Activated CD4-positive, alpha-beta T cell treated with anti-CD3 and anti-CD28 coated beads, Interleukin-2, amount 10 ng/mL, durations not matched to agents 7 days and 5 days (primary cell): ENCODE results near the gene RPL29. TPM values are rescaled to one million over a fixed set of nuclear protein-coding genes. Genes with fewer than 3 reads are reported as not detected.
A peak's percentile ranks its signal among the peaks of the same experiment; 100 is the strongest.
"Not testable (repeated sequence)": the region's sequence is repeated elsewhere in the genome, so short reads cannot be mapped to it uniquely, and the experiment has no call there.

Experiments
- CTCF ChIA-PET: fragments of 350-600 bp; sonication (Branson Sonifier 250); formaldehyde crosslinking; loops from one replicate; lab custom pipeline; 2021; ENCODE audit warnings: antibody characterized with exemption; lab: Charles Lee
- POLR2A ChIA-PET: fragments of 350-600 bp; sonication (Branson Sonifier 250); formaldehyde crosslinking; loops from one replicate; lab custom pipeline; 2021; ENCODE audit warnings: antibody characterized with exemption; lab: Charles Lee
- DNase-seq: peaks from one replicate; pipeline ENCODE4 v3.0.0-alpha.2; 2020
- H3K27ac Mint-ChIP-seq: one replicate; pipeline ENCODE4 v1.8.0; 2021; ENCODE audit warnings: mild to moderate bottlenecking, moderate library complexity, mixed read lengths
- H3K27me3 Mint-ChIP-seq: one replicate; pipeline ENCODE4 v1.8.0; 2021; ENCODE audit warnings: mixed read lengths
- H3K36me3 Mint-ChIP-seq: one replicate; pipeline ENCODE4 v1.8.0; 2021; ENCODE audit warnings: low read depth, mixed read lengths
- H3K4me1 Mint-ChIP-seq: one replicate; pipeline ENCODE4 v1.8.0; 2021; ENCODE audit warnings: mixed read lengths
- H3K4me3 Mint-ChIP-seq: one replicate; pipeline ENCODE4 v1.8.0; 2021; ENCODE audit warnings: mild to moderate bottlenecking, moderate library complexity, mixed read lengths
- H3K9me3 Mint-ChIP-seq: one replicate; pipeline ENCODE4 v1.8.0; 2021; ENCODE audit warnings: mixed read lengths
- total RNA-seq, 2 experiments: library from RNA; stranded (reverse); gene quantifications; one replicate each; pipeline ENCODE4 v1.2.3, GENCODE V29; 2021

RPL29 gene
- total RNA-seq = 1,000 to 10,000 TPM; 1,423 to 1,425 TPM

DNA sequence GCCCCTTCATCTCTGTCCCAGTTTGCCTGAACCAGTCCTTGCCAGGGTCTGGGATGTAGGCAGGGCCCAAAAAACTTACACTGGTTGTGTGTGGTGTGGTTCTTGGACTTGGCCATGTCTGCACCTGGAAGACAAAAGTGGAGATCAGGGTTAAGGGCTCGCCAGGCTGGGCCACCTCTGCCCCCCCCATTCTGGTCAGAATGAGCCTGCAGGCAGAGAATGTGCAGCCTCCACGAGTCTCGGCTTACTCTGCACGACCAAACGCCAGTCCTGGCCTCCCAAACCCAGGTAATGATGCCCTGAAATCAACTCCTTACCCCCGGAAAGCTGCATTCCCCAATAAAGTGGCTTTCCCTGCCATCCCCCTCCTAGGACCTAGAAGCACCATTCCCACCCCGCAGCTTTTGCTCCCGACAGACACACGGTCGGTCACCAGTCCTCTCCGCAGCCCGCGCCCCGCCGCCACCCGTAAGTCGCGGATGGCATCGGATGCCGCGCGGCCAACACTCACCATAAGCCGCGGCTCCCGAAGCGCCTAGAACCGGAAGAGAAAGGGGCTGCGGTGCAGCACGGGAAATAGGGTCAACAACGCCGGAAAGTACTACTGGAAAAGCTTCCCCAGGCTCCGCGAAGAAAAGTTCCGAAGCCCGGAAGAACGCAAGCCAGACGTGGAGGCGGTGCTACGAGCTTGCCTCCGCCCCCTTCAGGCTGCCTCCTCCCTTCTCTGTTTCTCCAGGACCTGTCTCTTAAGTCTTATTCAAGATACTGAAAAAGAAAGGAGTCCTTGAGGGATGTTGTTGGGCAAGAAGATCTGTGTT, at the start of gene RPL29:
Gene RPL29 (minus strand): TSS at position 550 of the 818 bp plus-strand sequence. CDS start 434 bp downstream, at position 116.
- Mint-ChIP-seq H3K4me1 (peaks cover 45% of the 10 kb centered on the region), H3K27ac (peak within 1 kb of the TSS; percentile 100), H3K4me3 (peak within 1 kb of the TSS; percentile 99), H3K27me3 (peaks cover 10% of the 10 kb centered on the region), H3K36me3 (peaks cover 39% of the 10 kb centered on the region), H3K9me3 (no peaks in the 10 kb centered on the region)
- CTCF ChIA-PET = interaction anchor here (0.5 to 2.4 kb wide), 17 partner anchors 9 to 992 kb away, joined by 3 to 20 read pairs (median 4); partner anchors contain the start of genes ABHD14A, ABHD14B, DUSP7 and PARP3
- peak; percentile 94 for DNase-seq
- POLR2A ChIA-PET = interaction anchor here (0.6 to 1.0 kb wide), 4 partner anchors 12 to 282 kb away, joined by 3 to 7 read pairs (median 6); partner anchors contain the start of genes ACY1 and PARP3

DNA sequence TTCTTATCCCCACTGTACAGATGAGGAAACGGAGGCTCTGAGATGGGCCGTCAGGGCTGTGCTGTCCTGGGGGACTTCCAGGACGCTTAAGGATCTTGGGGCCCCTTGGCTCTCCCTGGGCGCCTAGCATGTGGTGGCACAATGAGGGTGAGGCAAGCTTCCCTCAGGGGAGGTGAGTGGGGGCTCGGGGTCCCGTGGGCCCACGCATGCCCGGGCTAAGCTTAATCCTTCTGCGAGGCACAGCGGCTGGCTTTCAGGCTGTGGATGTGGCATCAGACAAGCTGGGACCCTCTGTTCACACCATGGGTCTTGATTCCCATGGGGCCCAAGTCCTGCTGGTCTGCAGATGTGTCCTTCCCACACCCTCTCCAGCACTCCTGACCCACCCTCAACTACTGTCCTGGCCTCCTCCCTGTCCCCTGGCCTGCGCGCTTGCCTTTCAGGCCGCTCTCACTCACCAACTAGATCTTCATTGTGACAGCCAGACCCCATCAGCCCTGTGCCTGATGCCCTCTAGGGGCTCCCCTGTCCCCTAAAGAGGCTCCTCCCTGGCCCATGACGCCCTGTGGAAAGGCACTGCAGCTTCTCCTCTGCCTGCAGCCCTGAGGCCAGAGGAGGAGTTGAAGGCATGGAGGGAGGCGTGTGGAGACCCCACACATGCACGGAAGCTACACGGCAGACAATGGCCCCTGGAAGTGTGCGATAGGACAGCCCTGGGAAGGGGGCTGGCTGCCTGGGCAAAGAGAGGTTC, 49.3 kb upstream of the RPL29 start:
- POLR2A ChIA-PET = no interaction called here
- Mint-ChIP-seq H3K4me3 (no peak overlapping the region), H3K27me3 (no peaks in the 10 kb centered on the region), H3K36me3 (peaks cover 9% of the 10 kb centered on the region), H3K27ac (peak overlapping the region; percentile 77), H3K9me3 (no peaks in the 10 kb centered on the region), H3K4me1 (peaks cover 10% of the 10 kb centered on the region)
- no peak for DNase-seq
- CTCF ChIA-PET = interaction anchor here (0.5 to 1.1 kb wide), 6 partner anchors 9 to 291 kb away, joined by 3 to 5 read pairs (median 3); no protein-coding TSS in a partner anchor

DNA sequence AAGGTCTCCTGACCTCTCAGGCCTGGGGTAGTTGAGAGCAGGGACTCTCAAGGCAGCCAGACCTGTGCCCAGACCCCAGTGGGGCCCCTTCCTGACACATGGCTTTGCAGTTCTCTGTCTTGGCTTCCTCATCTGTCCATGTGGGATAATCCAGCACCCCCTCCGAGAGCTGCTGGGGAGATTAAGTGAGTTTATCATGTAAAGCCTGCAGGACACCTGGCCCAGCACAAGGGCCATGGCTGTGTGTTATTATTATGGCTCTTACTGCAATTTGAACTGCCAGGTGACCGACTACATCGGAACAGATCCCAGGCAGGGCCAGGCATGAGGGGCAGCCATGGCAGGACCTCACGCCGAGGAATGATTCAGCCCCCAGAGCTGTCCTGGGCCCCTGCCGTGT, 48.1 kb upstream of the RPL29 start:
- Mint-ChIP-seq H3K27me3 (no peaks in the 10 kb centered on the region), H3K4me1 (peaks cover 4% of the 10 kb centered on the region), H3K36me3 (no peaks in the 10 kb centered on the region), H3K4me3 (no peak overlapping the region), H3K9me3 (no peaks in the 10 kb centered on the region), H3K27ac (no peak overlapping the region)
- ChIA-PET POLR2A (no interaction called here), CTCF (interaction anchor here (0.9 kb wide), 1 partner anchor 77 kb away, joined by 3 read pairs; no protein-coding TSS in a partner anchor)
- no peak for DNase-seq

DNA sequence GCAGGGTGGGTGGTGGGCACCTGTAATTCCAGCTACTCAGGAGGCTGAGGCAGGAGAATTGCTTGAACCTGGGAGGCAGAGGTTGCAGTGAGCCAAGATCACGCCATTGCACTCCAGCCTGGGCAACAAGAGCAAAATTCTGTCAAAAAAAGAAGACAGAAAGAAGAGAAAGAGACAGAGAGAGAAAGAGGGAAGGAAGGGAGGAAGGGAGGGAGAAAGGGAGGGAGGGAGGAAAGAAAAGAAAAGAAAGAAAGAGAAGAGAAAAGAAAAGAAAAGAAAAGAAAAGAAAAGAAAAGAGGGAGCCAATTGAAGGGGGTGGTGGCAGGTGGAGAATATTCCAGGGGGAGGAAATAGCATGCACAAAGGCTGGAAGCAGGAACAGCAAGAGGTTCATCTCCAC, 47.3 kb upstream of the RPL29 start:
- H3K4me1 Mint-ChIP-seq, H3K27me3 Mint-ChIP-seq, H3K4me3 Mint-ChIP-seq, DNase-seq, POLR2A ChIA-PET, H3K36me3 Mint-ChIP-seq, H3K9me3 Mint-ChIP-seq, H3K27ac Mint-ChIP-seq: not testable (repeated sequence)
- CTCF ChIA-PET = interaction anchor here (0.9 to 2.5 kb wide), 2 partner anchors 9 to 78 kb away, joined by 3 to 13 read pairs; no protein-coding TSS in a partner anchor

DNA sequence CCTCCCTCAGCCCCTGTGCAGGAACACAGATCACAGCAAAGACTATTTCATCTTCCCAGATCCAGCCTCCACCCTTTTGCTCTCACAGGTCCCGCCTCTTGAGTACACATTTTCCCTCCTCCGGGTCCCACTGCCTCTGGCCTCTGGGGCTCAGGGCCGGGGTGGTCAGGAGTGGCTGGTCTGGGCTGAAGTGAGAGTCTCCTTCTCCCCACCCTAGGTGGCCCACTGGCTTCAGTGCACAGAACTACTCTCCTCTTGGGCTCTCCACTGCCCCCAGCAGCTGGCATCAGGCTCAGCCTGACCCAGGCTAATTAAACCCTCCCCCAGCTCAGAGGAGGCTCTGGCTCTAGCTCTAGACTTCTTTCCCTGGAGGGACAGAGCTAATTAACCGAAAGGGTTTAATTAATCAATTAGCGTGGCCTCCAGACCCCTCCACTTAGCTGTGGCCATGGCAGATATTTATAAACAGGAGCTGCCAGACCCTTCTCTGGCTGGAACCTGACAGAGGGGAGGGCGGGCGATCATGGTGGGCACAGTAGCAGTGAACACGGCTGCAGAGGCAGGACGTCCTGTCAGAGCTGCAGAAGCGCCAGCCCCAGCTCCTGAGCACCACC, 45.5 kb upstream of the RPL29 start:
- POLR2A ChIA-PET = interaction anchor here (0.5 to 0.9 kb wide), 2 partner anchors 10 to 36 kb away, joined by 3 to 4 read pairs; no protein-coding TSS in a partner anchor

DNA sequence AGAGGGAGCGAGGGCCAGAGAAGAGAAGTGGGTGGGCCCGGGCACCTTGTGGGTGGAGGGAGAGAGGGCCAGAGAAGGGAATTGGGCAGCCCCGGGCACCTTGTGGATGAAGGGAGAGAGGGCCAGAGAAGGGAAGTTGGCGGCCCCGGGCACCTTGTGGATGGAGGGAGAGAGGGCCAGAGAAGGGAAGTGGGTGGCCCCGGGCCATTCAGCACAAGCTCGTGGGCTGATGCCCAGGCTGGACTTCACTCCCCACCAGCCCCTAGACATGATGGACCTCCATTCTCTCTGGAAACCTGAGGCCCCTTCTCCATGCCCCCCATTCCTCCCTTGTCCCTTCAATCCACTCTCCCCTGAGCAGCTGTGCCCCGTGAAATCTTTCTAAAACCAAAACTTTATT, 44.9 kb upstream of the RPL29 start:
- Mint-ChIP-seq H3K36me3 (no peaks in the 10 kb centered on the region), H3K27ac (no peak overlapping the region), H3K4me3 (no peak overlapping the region), H3K9me3 (no peaks in the 10 kb centered on the region), H3K27me3 (no peaks in the 10 kb centered on the region), H3K4me1 (peaks cover 4% of the 10 kb centered on the region)
- DNase-seq = no peak
- POLR2A ChIA-PET = interaction anchor here (0.9 kb wide), 1 partner anchor 10 kb away, joined by 3 read pairs; no protein-coding TSS in a partner anchor
- CTCF ChIA-PET = interaction anchor here (0.6 to 2.5 kb wide), 4 partner anchors 12 to 128 kb away, joined by 3 to 13 read pairs (median 4); no protein-coding TSS in a partner anchor

More for the DNA sequence above, 45.5 kb upstream of the RPL29 start:
- Mint-ChIP-seq H3K4me1 (peaks cover 4% of the 10 kb centered on the region), H3K4me3 (no peak overlapping the region), H3K9me3 (no peaks in the 10 kb centered on the region), H3K27me3 (no peaks in the 10 kb centered on the region), H3K27ac (peak overlapping the region; percentile 21), H3K36me3 (no peaks in the 10 kb centered on the region)
- DNase-seq = no peak
- CTCF ChIA-PET = interaction anchor here (0.8 to 2.5 kb wide), 5 partner anchors 11 to 113 kb away, joined by 3 to 13 read pairs (median 3); partner anchors contain the start of genes DUSP7 and POC1A

DNA sequence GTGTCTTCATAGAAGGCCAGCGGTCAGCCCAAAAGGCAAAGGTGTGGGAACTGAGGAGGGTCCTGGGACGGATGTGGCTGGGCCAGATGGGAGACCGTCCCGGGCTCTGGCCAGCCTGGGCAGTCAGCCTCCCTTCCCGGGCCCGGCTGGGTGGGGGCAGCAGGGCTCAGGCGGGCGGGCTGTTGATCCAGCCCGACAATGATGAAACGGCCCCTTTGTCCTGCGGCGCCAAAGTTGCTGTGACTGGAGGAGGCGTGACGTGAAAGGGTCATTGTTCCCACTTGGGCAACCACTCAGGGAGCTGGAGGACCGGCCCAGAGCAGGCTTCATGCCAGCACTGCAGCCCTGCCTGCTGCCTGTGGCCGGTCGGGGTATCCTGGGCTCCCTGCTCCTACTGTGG, 44.2 kb upstream of the RPL29 start:
- Mint-ChIP-seq H3K27ac (no peak overlapping the region), H3K4me1 (peaks cover 4% of the 10 kb centered on the region), H3K27me3 (no peaks in the 10 kb centered on the region), H3K36me3 (no peaks in the 10 kb centered on the region), H3K9me3 (no peaks in the 10 kb centered on the region), H3K4me3 (no peak overlapping the region)
- no peak for DNase-seq
- ChIA-PET CTCF (interaction anchor here (0.6 to 1.6 kb wide), 2 partner anchors 16 to 129 kb away, joined by 3 to 5 read pairs; no protein-coding TSS in a partner anchor), POLR2A (no interaction called here)

DNA sequence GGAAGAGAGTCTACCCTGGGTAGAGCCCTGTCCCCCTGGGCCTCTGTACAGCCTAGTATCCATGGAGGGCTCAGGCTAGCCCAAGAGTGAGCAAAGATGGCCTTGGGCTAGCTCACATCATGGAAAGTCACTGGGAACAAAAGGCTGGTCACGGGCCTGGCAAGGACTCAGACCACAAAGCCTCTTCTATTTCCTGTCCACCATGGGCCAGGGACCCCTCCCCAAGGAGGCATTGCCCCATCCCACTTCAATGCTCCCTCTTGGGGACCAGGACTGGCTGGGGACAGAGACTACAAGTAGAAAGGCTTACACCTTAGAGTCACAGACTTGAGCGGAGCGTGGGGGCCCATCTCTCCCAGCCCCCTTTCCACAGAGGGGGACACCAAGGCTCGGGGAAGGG, 43.7 kb upstream of the RPL29 start:
- ChIA-PET POLR2A (no interaction called here), CTCF (interaction anchor here (0.6 to 1.8 kb wide), 2 partner anchors 11 to 13 kb away, joined by 4 to 7 read pairs; no protein-coding TSS in a partner anchor)
- no peak for DNase-seq
- Mint-ChIP-seq H3K9me3 (no peaks in the 10 kb centered on the region), H3K4me1 (peaks cover 4% of the 10 kb centered on the region), H3K27me3 (no peaks in the 10 kb centered on the region), H3K27ac (no peak overlapping the region), H3K4me3 (no peak overlapping the region), H3K36me3 (no peaks in the 10 kb centered on the region)

DNA sequence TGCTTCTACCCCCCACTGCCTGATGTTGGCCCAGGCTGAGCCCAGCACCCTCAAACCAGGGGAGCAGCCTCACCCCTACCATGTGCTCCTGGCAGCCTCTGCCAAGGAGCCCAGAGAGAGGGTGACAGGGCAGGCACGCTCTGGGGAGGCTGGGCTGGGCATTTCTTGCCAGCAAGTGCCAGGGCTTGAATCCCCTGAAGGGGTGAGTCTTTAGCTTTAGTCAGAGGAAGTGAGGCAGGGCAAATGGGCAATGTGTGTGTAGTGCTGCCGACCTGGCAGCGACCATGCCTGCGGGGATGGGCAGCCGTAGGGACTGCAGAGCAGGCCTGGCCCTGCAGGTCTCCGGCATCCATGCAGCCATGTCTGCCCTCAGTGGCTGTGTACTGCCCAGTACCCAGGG, 42.5 kb upstream of the RPL29 start:
- H3K9me3 Mint-ChIP-seq = no peaks in the 10 kb centered on the region
- H3K4me3 Mint-ChIP-seq = no peak overlapping the region
- CTCF ChIA-PET = interaction anchor here (1.8 kb wide), 1 partner anchor 14 kb away, joined by 7 read pairs; no protein-coding TSS in a partner anchor
- no peak for DNase-seq
- POLR2A ChIA-PET = no interaction called here
- H3K27me3 Mint-ChIP-seq = no peaks in the 10 kb centered on the region
- H3K36me3 Mint-ChIP-seq = no peaks in the 10 kb centered on the region
- no peak overlapping the region for H3K27ac Mint-ChIP-seq
- peaks cover 4% of the 10 kb centered on the region for H3K4me1 Mint-ChIP-seq

DNA sequence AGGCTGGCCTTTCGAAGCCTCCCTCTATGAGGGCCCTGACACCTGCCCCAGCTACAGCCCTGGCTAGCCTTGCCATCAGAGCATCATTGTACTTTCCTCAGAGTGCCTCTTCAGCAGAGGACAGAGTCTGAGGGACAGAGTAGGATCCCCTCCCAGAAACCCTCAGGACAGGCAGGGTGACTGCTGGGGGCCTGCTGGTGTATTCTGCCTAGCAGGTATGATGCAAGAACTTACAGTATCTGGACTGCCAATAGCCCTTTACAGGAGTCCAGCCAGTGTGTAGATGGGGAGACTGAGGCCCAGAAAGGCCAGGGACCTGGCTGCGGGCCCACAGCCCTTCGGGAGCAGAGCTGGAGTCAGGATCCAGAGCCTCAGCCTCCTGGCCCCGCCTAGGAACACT, 41.6 kb upstream of the RPL29 start:
- Mint-ChIP-seq H3K9me3 (no peaks in the 10 kb centered on the region), H3K27me3 (no peaks in the 10 kb centered on the region), H3K4me1 (peaks cover 4% of the 10 kb centered on the region), H3K27ac (no peak overlapping the region), H3K4me3 (no peak overlapping the region), H3K36me3 (no peaks in the 10 kb centered on the region)
- ChIA-PET CTCF (interaction anchor here (0.5 to 1.4 kb wide), 3 partner anchors 19 to 423 kb away, joined by 3 to 4 read pairs (median 4); partner anchors contain the start of gene DUSP7), POLR2A (no interaction called here)
- no peak for DNase-seq

DNA sequence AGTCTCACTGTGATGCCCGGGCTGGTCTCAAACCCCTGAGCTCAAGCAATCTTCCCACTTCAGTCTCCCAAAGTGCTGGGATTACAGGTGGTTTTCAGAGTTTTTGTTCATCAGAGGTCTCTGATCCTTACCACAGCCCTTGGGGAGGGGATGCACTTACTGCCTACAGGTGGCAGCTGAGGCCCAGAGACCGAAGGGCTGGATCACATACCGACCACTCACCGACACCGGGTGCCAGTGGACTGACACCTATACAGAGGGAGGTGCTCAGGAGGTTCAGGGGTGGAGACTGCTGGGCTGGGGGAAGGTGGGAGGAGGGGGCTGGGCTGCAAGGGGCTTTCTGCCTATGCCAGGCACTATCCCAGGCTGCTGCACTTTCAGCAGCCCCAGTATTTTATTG, 41.1 kb upstream of the RPL29 start:
- Mint-ChIP-seq H3K4me1 (peaks cover 2% of the 10 kb centered on the region), H3K36me3 (no peaks in the 10 kb centered on the region), H3K27ac (no peak overlapping the region), H3K27me3 (no peaks in the 10 kb centered on the region), H3K9me3 (no peaks in the 10 kb centered on the region), H3K4me3 (no peak overlapping the region)
- ChIA-PET CTCF (interaction anchor here (0.5 to 1.4 kb wide), 4 partner anchors 16 to 423 kb away, joined by 3 to 5 read pairs (median 4); partner anchors contain the start of gene DUSP7), POLR2A (no interaction called here)
- no peak for DNase-seq

DNA sequence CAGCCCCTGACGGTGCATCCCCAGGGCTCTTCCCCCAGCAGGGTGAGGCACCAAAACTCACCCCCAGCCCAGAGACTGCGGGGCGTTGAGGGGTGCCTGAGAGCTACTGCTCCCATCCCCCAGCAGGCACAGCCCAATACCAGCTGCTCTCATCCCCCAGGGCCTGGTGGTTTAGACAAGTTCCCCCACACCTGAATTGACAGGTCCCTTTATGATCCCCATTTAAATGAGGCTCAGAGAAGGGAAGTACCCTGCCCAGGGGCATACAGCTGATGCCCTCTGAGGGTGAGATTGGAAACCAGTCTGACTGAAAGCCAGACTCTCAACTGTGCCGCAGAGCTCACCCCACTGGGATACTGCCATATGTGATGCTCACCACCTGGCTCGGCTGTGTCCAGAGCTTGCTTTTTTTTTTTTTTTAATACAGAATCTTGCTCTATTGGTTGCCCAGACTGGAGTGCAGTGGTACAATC, 40.6 kb upstream of the RPL29 start:
- POLR2A ChIA-PET = no interaction called here

More for the DNA sequence above, 40.6 kb upstream of the RPL29 start:
- CTCF ChIA-PET = interaction anchor here (0.6 to 1.4 kb wide), 5 partner anchors 17 to 32 kb away, joined by 3 to 5 read pairs (median 4); partner anchors contain the start of gene DUSP7
- Mint-ChIP-seq H3K27me3 (no peaks in the 10 kb centered on the region), H3K27ac (no peak overlapping the region), H3K36me3 (no peaks in the 10 kb centered on the region), H3K4me1 (no peaks in the 10 kb centered on the region), H3K9me3 (no peaks in the 10 kb centered on the region), H3K4me3 (no peak overlapping the region)
- no peak for DNase-seq
